HG03060 (cell line): Measurements from ENCODE around the gene TBC1D19.

Experiments used
- ATAC-seq: cut with Tn5 transposase; IDR thresholded peaks from one replicate; pipeline ENCODE4 v1.9.1; 2021; ENCODE audit warnings: low read depth, moderate number of reproducible peaks; ENCODE audit not compliant: unreplicated experiment

TBC1D19 gene

GRCh38 chr4:26729027-26729426 is 145.1 kb downstream of the TBC1D19 start:
- no peak for ATAC-seq

GRCh38 chr4:26729547-26729946 is 145.7 kb downstream of the TBC1D19 start:
- no peak for ATAC-seq

DNA sequence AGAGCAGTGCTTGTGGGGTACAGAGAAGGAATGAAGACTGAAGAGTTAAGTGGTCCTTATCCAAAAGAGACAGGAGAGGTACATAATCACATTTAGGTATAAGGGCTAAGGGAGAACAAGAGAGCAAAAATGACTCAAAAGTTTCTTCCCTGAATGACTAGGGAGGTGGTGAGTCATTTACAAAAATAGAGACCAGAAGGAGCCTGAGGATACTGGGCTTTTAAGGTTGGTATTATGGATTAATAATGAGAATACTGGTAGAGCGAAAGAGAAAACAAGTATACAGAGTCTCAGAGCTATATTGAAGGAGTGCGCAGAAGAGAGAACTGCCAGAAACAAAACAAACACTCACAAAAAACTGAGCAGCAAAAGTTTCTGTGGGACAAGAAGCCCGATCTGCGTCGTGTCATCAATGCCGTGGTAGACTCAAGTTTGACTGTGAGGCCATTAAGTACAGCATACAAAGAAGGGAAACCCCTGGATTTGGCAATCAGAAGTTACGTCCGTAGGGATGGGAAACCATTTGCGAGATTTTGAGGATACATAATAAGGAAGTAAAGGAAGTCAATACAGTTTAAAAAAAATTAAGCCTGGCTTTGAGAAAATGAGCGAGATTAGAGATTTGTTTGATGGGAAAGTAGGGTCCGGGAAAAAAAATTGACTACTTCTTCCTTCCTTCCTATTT is 147.6 kb downstream of the TBC1D19 start:
- ATAC-seq: peak; percentile 84

DNA sequence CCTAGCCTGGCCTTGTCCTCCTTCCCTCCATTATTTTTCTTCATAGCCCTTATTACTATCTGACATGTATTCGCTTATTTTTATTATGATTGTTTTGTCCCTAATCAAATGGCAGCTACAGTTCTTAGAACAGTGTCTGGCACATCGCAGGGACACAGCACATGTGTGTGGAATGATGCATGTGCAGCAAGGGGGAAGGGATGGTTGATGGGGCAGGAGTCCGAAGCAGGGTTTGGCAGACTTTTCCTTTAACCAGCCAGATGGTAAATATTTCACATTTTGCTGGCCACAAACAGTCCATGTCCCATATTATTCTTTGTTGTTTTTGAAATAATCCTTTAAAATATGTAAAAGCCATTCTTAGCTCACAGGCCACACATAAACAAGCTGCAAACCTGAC is 148.5 kb downstream of the TBC1D19 start:
- no peak for ATAC-seq

DNA sequence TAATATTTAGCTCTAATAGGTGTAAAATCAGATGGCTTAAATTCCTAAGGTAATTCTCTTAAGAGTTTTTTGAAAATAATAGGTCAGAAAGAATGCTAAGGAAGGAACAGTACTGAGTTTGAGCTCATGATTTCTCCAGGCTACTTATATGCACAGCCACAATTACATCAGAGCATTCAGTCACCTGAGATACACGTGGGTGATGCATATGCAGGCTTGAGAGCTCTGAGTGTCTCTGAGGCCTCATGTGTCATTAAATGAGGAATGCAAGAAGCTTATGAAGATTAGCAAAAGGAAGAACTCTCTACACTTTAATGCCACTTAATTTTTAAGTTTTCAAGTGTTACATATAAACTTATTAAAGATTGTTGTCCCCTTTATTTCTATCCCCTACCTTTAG is 152.7 kb downstream of the TBC1D19 start:
- ATAC-seq: no peak

DNA sequence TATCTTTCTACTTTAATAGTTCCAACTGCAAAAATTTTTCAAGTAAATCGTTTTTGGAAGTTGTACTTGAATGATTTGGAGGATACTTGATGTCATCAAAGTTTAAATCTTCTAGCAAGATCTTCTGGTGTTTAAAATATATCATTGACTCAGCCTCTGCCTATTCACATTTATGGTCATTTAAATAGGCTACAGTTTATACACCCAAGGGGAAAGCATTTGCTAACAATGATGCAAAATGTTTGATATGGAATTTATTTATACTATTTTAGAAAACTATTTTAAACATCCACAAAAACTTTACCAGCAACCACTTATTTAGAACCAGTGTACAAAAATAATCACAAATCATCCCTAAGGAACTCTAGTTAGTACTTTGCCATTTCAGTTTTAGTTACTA is 153.5 kb downstream of the TBC1D19 start:
- no peak for ATAC-seq

GRCh38 chr4:26741491-26741871 is 157.6 kb downstream of the TBC1D19 start:
- no peak for ATAC-seq

GRCh38 chr4:26746802-26747213 is 162.9 kb downstream of the TBC1D19 start:
- peak; percentile 98 for ATAC-seq

DNA sequence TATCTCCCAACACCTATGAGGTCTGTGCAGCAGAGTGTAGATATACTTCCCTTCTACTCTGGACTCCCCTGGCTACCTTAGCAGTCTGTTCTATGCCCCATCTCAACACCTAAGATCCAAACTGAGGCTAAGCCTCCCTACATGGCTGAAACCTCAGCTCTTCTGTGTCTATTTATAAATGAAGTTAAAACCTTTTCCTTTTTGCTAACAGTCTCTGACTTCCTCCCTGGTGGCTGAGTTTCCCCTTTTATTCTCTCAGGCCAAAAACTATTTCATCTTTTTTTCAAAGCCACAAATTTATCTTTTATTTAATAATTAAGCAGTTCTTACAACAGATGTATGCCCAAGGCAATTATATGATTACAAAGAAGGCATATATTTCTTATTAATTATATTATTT is 164.9 kb downstream of the TBC1D19 start:
- ATAC-seq: no peak

GRCh38 chr4:26749867-26750266 is 166.0 kb downstream of the TBC1D19 start:
- ATAC-seq: no peak

DNA sequence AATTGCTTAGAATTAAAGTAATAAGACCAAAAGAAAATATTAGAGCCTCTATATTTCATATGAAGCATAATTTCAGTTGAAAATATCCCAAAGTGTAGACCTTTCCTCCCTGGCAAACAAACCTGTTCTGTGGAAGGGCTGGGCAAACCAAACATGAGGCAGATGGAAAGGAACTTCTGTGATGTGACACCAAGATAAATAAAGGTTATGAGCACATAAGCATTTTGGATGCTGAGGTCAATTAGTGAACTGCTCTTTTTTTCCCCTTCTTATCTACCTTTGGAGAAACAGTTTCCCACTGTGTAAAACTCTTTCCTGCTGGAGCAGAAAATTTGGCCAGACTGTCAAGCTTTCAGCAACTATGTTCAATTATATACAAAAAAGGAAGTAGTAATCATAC is 167.1 kb downstream of the TBC1D19 start:
- no peak for ATAC-seq

DNA sequence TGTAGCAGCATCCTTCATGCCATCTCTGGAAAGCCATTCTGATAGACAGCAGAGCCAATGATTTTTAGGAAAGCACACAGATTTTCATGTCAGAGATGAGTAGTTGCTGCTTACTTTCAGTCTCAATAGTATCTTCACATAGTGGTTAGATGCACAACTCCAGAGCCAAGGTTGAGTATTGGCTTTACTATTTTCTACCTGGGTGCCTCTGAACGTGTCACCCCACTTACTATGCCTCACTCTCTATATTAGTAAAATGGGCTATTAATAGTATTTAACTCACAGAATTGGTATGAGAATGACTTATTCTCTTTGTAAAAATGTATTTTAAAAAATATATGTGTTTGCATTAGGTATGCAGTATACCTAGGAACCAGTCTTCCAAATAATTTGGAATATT is 168.0 kb downstream of the TBC1D19 start:
- ATAC-seq: peak; percentile 89

DNA sequence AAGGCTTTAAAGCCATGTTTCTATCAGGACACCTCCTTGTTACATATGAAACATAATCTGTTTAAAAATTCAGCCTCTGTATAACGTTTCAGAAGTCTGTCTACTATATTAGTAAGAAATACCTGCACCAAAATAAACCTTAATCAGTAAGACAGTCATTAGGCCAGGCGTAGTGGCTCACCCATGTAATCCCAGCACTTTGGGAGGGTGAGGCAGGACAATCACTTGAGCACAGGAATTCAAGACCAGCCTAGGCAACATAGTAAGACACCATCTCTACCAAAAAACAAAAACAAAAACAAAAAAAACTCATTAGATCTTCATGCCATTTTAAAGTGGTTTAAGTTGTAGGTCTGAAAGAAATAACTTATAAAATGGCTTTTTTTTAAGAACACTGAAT is 169.3 kb downstream of the TBC1D19 start:
- no peak for ATAC-seq

- no peak for ATAC-seq
Measured at GRCh38 chr4:26753617-26754016, 169.7 kb downstream of the TBC1D19 start.

GRCh38 chr4:26757751-26758150 is 173.9 kb downstream of the TBC1D19 start:
- ATAC-seq: no peak

GRCh38 chr4:26758899-26759298 is 175.0 kb downstream of the TBC1D19 start:
- no peak for ATAC-seq

DNA sequence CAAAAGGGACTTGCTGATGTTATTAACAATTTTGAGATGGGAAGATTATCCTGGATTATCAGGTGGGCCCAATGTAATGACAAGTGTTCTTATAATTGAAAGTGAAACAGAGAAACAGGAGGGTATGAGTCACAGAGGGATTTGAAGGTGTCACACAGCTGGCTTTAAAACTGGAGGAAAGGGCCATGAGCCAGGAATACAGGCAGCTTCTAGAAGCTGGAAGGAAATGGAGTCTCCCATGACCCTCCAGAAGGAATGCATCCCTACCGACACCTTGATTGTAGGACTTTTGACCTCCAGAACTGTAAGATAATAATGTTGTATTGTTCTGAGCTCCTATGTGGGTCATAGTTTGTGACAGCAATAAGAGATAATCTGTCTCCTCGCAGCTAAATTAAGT is 178.8 kb downstream of the TBC1D19 start:
- ATAC-seq: no peak

- no peak for ATAC-seq
Measured at GRCh38 chr4:26763063-26763462, 179.2 kb downstream of the TBC1D19 start.

DNA sequence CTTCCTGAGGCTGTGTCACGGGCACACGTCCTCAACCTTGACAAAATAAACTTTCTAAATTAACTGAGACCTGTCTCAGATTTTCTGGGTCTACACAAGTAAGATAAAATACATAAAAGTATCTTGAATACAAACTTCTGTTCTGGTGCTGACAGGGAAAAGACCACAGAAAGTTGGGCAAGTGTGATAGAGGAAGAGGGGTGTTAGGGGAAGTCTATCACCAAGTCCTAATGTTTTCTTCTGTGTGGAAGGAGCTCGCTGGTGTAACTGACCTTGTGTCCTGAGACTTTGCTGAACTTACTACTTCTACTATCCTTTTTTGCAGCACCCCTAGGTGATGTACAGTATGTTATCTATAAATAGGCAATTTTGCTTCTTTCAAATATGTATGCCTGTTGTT is 179.8 kb downstream of the TBC1D19 start:
- no peak for ATAC-seq

DNA sequence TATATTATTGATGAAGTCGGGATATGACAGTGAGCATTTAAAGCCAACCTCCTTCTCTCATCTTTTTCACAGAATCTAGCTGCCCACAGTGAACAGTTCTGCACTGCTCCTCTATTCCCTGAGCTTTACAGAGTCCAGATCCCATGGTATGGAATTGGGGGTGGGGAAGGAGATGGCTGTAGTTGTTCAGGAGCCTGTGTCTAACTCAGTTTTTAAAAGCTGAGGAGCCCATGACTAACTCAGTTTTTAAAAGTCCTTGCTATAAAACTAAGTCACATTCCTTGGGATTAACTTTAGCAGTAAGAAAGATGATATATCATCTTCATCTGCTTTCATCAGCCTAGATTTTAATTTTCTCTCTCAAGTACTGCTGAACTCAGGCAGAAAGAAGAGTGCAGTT is 180.3 kb downstream of the TBC1D19 start:
- no peak for ATAC-seq

GRCh38 chr4:26765515-26765914 is 181.6 kb downstream of the TBC1D19 start:
- ATAC-seq: no peak

DNA sequence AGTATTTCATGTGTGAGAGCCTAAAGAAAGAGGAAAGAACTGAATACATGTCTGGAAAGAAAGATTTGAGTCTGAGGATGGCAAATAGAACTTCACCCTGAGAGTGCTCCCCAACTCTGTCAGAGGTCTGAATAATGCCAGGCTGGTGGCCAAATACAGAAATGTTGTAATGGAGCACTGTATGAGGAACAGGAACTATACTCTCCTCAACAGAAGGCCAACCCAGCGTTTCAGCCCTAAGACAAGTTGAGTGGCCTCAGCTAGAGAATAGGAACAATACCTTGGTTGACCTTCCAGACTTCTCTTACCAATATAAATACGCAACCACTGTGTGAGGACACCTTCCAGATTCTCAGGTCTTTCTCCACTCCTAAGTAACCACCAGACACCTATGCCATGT is 182.3 kb downstream of the TBC1D19 start:
- no peak for ATAC-seq
